MM.1S (cell line): ENCODE data around the gene MEGF6.

Source experiments
- DNase-seq: peaks from one replicate; pipeline ENCODE4 v3.0.0-alpha.2; 2015
- H2AFZ ChIP-seq: fragments of 300-600 bp; sonication (generic); 2 replicates; pipeline ENCODE4 v1.6.0; 2016; ENCODE audit warnings: antibody characterized with exemption, low read length
- H3F3A ChIP-seq: fragments of 300-600 bp; sonication (generic); 2 replicates; pipeline ENCODE4 v1.6.1; 2016; ENCODE audit warnings: mild to moderate bottlenecking, antibody characterized with exemption, low read length, moderate library complexity, mixed read lengths; ENCODE audit not compliant: insufficient read depth
- H3K27ac ChIP-seq: fragments of 300-600 bp; sonication (generic); 2 replicates; pipeline ENCODE4 v1.5.1; 2016; ENCODE audit warnings: mild to moderate bottlenecking, low read length
- H3K27me3 ChIP-seq: fragments of 300-600 bp; sonication (generic); replicated peaks from 2 replicates; pipeline ENCODE4 v1.6.0; 2016; ENCODE audit warnings: low read length; ENCODE audit not compliant: insufficient read depth
- H3K36me3 ChIP-seq: fragments of 300-600 bp; sonication (generic); replicated peaks from 2 replicates; pipeline ENCODE4 v1.6.1; 2016; ENCODE audit warnings: mild to moderate bottlenecking, low read length, mixed read lengths; ENCODE audit not compliant: insufficient read depth
- H3K4me1 ChIP-seq: fragments of 300-600 bp; sonication (generic); 2 replicates; pipeline ENCODE4 v1.6.1; 2016; ENCODE audit warnings: low read length, mixed read lengths
- H3K4me2 ChIP-seq: fragments of 300-600 bp; sonication (generic); 2 replicates; pipeline ENCODE4 v1.6.0; 2016; ENCODE audit warnings: low read depth, low read length
- H3K4me3 ChIP-seq: fragments of 300-600 bp; sonication (generic); 2 replicates; pipeline ENCODE4 v1.5.1; 2016; ENCODE audit warnings: low read length, mixed read lengths
- H3K79me2 ChIP-seq: fragments of 300-600 bp; sonication (generic); 2 replicates; pipeline ENCODE4 v1.6.1; 2016; ENCODE audit warnings: mixed run types, low read length, mixed read lengths
- H3K9ac ChIP-seq: fragments of 300-600 bp; sonication (generic); 2 replicates; pipeline ENCODE4 v1.6.1; 2016; ENCODE audit warnings: low read length, mixed read lengths
- H3K9me2 ChIP-seq: fragments of 300-600 bp; sonication (generic); replicated peaks from 2 replicates; pipeline ENCODE4 v1.6.1; 2016; ENCODE audit warnings: mild to moderate bottlenecking, low read length, mixed read lengths; ENCODE audit not compliant: insufficient read depth
- H3K9me3 ChIP-seq: fragments of 300-600 bp; sonication (generic); replicated peaks from 2 replicates; pipeline ENCODE4 v1.6.1; 2016; ENCODE audit warnings: mild to moderate bottlenecking, low read length, mixed read lengths; ENCODE audit not compliant: insufficient read depth
- H4K20me1 ChIP-seq: fragments of 300-600 bp; sonication (generic); 2 replicates; pipeline ENCODE4 v1.6.1; 2016; ENCODE audit warnings: mild to moderate bottlenecking, low read length, moderate library complexity, mixed read lengths; ENCODE audit not compliant: insufficient read depth
- EZH2 ChIP-seq: fragments of 300-600 bp; sonication (generic); optimal IDR thresholded peaks from 2 replicates; pipeline ENCODE3; 2017; ENCODE audit warnings: low read depth, mild to moderate bottlenecking, antibody characterized with exemption, low read length, mixed read lengths
- EZH2phosphoT487 ChIP-seq: fragments of 300-600 bp; sonication (generic); IDR thresholded peaks from 2 replicates; pipeline ENCODE4 v1.6.1; 2018; ENCODE audit warnings: antibody characterized with exemption, low read length
- TF ChIP-seq, protein P1 (sequence below): fragments of 300-600 bp; sonication (generic); IDR thresholded peaks from 2 replicates; pipeline ENCODE4 v1.5.1; 2016; ENCODE audit warnings: antibody characterized with exemption, low read length, mixed read lengths

The MEGF6 gene

DNA sequence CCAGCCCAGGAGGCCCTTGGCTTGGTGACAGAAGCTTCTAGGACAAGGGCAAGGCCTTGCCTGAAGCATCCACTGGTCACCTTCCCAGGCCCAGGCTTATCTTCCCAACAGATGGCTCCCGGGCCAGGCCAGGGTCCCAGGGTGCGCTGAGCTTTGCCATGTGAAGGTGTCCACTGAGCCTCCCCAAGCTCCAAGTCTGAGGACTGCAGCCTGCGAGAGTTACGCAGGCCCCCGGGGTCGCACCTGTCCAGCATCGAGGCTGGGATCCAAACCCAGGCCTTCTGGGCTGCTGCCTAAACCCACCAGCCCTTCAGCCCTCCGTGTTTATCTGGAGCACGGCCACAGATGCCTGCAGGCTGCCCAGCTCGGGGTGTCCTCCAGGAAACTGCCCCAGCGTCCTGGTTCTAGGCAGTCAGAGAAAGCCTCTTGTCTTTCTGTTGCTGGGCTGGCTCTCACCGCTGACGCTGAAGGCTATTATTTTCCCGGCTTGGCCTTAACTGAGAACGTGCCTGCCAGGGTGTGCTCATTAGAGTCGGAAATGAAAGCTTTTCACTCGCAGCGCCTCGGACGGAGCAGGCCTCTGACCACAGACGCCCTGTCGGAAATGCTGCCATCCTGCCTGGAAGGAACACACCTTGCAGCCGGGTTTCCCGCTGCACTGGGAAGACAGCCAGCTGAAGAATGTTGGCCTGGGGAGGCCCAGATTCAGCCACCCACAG, 71.4 kb downstream of the MEGF6 start:
- Histone ChIP-seq H3K27ac (no peak overlapping the region), H3K9ac (no peak overlapping the region), H3K9me2 (no peaks in the 10 kb centered on the region), H3K27me3 (peaks cover 98% of the 10 kb centered on the region), H3K36me3 (no peaks in the 10 kb centered on the region), H2AFZ (no peak overlapping the region), H3K9me3 (no peaks in the 10 kb centered on the region), H3F3A (no peaks in the 10 kb centered on the region), H3K79me2 (no peaks in the 10 kb centered on the region), H4K20me1 (no peaks in the 10 kb centered on the region), H3K4me2 (no peak overlapping the region; the same call in 1 of the 2 replicates), H3K4me3 (no peak overlapping the region), H3K4me1 (no peaks in the 10 kb centered on the region)
- TF ChIP-seq EZH2phosphoT487 (no peak), EZH2 (no peak)
- TF ChIP-seq, protein P1, sequence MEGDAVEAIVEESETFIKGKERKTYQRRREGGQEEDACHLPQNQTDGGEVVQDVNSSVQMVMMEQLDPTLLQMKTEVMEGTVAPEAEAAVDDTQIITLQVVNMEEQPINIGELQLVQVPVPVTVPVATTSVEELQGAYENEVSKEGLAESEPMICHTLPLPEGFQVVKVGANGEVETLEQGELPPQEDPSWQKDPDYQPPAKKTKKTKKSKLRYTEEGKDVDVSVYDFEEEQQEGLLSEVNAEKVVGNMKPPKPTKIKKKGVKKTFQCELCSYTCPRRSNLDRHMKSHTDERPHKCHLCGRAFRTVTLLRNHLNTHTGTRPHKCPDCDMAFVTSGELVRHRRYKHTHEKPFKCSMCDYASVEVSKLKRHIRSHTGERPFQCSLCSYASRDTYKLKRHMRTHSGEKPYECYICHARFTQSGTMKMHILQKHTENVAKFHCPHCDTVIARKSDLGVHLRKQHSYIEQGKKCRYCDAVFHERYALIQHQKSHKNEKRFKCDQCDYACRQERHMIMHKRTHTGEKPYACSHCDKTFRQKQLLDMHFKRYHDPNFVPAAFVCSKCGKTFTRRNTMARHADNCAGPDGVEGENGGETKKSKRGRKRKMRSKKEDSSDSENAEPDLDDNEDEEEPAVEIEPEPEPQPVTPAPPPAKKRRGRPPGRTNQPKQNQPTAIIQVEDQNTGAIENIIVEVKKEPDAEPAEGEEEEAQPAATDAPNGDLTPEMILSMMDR = no peak
- peak; percentile 27 for DNase-seq

DNA sequence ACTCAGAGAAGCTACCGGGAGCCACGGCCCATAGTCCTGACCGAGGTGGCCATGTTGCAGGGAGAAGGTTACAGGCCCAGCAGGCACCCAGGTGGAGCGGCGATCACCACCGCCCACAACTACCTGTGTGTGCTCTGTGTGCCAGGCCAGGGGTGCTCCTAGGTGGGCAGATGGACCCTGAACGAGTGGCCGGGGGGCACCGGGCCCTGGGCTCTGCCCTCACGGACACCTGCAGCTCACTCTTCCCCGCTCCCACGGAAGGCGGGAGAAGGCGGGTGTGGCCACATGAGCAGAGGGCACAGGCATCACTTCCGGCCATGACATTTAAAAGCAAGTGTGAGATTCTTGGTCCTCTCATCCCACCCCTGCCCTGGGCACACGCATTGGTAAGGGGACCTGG, 73.9 kb downstream of the MEGF6 start:
- H3K27me3 ChIP-seq = peaks cover 98% of the 10 kb centered on the region
- no peaks in the 10 kb centered on the region for H4K20me1 ChIP-seq
- no peaks in the 10 kb centered on the region for H3K4me1 ChIP-seq
- no peak overlapping the region for H3K27ac ChIP-seq
- no peak overlapping the region for H3K4me3 ChIP-seq
- H3K4me2 ChIP-seq = no peak overlapping the region
- H3F3A ChIP-seq = no peaks in the 10 kb centered on the region
- H3K9ac ChIP-seq = no peak overlapping the region
- no peaks in the 10 kb centered on the region for H3K79me2 ChIP-seq
- H2AFZ ChIP-seq = no peak overlapping the region
- no peaks in the 10 kb centered on the region for H3K9me2 ChIP-seq
- DNase-seq = no peak
- H3K36me3 ChIP-seq = no peaks in the 10 kb centered on the region
- TF ChIP-seq EZH2 (no peak), EZH2phosphoT487 (no peak)
- TF ChIP-seq, protein P1 = no peak
- no peaks in the 10 kb centered on the region for H3K9me3 ChIP-seq

DNA sequence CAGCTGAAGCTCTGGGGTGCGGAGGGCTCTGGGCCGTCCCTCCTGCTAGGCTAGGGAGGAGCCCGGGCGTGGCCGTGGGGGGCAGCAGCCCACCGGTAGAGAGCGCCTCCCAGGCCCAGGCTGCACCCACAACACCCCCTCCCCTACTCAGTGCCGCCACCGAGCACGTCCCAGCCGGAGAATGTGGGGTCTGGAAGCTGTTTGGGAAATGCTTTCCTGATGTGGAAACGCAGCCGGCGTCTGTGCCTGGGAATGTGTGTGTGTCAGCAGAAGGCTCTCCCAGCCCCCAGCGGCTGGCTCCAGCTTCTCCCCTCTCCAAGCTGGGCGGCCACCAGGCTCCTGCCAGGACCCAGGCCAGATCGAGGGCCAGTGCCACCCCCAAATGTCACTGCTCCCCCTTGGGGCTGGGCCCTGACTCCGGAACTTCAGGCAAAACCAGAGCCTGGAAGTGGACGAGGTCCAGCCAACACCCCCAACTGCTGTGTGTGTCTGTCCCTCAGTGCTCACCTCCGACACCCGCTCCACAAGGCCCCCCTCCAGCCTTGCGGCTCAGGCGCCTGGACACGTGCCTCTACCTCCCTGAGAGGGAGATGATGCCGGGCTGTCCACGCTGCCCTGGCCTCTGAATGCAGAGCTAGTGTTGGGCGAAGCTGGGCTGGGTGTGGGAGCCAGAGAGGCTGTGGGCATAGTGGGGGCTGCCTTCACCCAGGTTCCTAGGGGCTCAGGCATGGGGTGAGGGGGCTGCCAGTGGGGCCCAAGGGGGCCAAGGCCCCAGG, 74.7 kb downstream of the MEGF6 start:
- TF ChIP-seq EZH2 = no peak
- TF ChIP-seq EZH2phosphoT487 = no peak
- TF ChIP-seq, protein P1 = no peak
- no peak overlapping the region for H3K4me2 ChIP-seq

More for the DNA sequence above, 74.7 kb downstream of the MEGF6 start:
- Histone ChIP-seq H3K4me3 (no peak overlapping the region), H3K27me3 (peaks cover 97% of the 10 kb centered on the region), H4K20me1 (no peaks in the 10 kb centered on the region), H3K27ac (no peak overlapping the region), H3K9ac (no peak overlapping the region), H3K36me3 (no peaks in the 10 kb centered on the region), H3K9me2 (no peaks in the 10 kb centered on the region), H3K9me3 (no peaks in the 10 kb centered on the region), H3F3A (no peaks in the 10 kb centered on the region), H2AFZ (no peak overlapping the region), H3K4me1 (no peaks in the 10 kb centered on the region), H3K79me2 (no peaks in the 10 kb centered on the region)
- no peak for DNase-seq
